ENCODE data around the gene GCDH.
A peak's percentile ranks its signal among the peaks of the same experiment; 100 is the strongest.
"Not testable (repeated sequence)": the region's sequence is repeated elsewhere in the genome, so short reads cannot be mapped to it uniquely, and the experiment has no call there.

The GCDH gene

DNA sequence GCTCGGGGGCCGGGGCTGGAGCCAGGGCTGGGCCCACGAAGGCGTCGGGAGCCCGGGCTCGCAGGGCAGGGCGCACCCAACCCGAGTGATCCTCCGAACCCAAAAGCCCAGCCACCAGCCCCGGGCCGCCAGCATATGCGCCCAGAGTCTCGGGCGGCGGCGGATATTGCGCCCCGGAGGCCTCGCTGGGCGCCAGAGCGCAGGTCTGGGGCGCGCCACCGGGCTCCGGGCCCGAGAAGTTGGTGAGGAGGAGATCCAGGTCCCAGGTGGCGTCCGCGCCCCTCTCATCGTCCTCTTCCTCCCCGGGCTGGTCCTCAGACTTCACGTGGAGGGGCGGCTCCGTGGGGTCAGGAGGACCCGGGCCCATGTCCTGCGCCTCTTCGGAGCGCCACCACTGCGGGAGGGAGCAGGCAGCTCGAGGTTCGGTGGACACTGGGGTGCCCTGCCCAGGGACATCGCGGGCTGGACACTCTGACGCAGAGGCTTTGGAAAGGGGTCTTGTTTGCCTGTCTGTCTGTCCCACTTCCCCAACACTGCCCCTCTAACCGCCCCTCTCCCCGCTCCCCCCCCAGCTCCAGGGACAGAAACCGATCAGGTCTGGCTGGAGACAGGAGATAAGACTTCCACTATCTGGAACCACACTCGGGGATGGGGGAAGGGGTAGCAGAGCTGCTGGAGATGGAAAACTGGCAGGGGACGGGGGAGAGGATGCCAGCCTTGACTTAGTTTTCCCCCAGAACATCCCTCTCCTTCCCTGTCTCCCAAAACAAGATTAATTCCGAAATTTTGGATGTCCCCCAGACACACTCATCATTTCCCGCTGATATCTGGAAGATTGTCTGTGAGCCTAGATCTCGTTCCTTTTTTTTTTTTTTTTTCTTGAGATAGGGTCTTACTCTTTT lies 5.0 kb upstream of the GCDH start:
- DNase-seq (ENCODE audit: low read depth, low spot score) = no peak
- Histone ChIP-seq H3K4me1 (ENCODE audit: control insufficient read depth, insufficient read depth, low read length) (no peaks in the 10 kb centered on the region), H3K36me3 (ENCODE audit: control insufficient read depth, insufficient read depth, low read length) (no peaks in the 10 kb centered on the region), H3K27me3 (ENCODE audit: control insufficient read depth, insufficient read depth, low read length) (no peaks in the 10 kb centered on the region), H3K27ac (ENCODE audit: low read length) (no peak overlapping the region), H3K9me3 (ENCODE audit: control insufficient read depth, insufficient read depth, low read length) (no peaks in the 10 kb centered on the region), H3K4me3 (ENCODE audit: low read length) (peak overlapping the region; percentile 53; the same call in 1 of the 2 replicates)
- no CpG with 5 or more reads among the region's 53 CpGs for WGBS (ENCODE audit: insufficient coverage, insufficient read length)

DNA sequence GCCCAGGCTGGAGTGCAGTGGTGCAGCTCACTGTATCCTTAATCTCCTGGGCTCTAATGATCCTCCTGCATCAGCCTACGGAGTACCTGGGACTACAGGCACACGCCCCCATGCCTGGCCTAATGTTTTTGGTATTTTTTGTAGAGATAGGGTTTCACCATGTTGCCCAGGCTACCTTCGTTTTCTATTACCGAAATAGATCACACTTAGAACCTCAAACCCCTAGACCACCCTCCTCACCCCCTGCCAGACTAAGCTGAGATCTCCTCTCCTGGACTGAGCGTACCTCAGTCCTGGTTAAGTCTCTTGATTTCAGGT lies 4.3 kb upstream of the GCDH start:
- Histone ChIP-seq H3K9me3 (ENCODE audit: control insufficient read depth, insufficient read depth, low read length) (no peaks in the 10 kb centered on the region), H3K27me3 (ENCODE audit: control insufficient read depth, insufficient read depth, low read length) (no peaks in the 10 kb centered on the region), H3K4me1 (ENCODE audit: control insufficient read depth, insufficient read depth, low read length) (0 out of 2 replicates have a peak, but pooled peaks cover under 1% of the 10 kb centered on the region), H3K36me3 (ENCODE audit: control insufficient read depth, insufficient read depth, low read length) (no peaks in the 10 kb centered on the region), H3K4me3 (ENCODE audit: low read length) (no peak overlapping the region), H3K27ac (ENCODE audit: low read length) (no peak overlapping the region)
- WGBS (ENCODE audit: insufficient coverage, insufficient read length) = no CpG with 5 or more reads among the region's 5 CpGs
- no peak for DNase-seq (ENCODE audit: low read depth, low spot score)

DNA sequence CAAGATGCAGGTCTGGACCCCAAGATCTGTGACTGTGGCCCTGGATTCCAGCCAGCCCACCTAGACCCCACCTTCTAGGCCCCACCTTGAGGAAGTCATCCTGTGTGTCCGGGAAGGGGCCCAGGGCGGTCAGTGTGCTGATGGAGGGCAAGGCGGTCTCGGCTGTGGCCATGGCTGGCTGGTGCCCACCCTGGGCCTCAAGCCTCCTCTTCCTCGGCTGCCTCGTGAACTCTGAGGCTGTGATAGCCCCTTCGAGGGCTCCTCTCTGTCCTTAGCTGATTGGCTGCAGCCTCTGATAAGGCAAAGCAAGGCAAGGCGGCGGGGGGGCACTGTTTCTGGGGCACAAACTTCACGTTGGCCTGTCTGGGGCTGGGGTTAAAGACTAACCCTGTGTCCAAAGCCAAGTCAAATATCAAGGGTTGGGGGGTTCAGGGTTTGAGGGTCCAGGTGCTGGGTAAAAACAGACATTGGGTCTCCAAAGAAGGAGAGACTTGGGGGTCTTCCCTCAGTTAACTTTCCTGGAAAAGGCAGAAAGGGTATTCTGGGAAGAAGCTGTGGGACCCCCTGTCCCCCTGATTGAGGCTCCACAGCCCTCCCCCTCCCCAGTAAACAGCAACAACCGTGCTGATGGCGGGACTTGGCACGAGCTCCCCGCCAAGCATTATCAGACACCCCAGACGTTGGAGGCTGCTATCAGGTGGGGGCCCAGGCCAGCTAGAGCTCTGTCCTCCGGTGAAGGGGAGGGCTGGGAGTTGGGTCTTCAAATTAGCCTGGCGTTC lies 3.8 kb upstream of the GCDH start, which contains the start of gene KLF1:
Gene KLF1, minus strand, starts transcription at position 233 of the 779 bp plus-strand sequence. Its CDS starts 61 bp downstream, at position 172.
- no peaks in the 10 kb centered on the region for H3K9me3 ChIP-seq (ENCODE audit: control insufficient read depth, insufficient read depth, low read length)
- no peak for DNase-seq (ENCODE audit: low read depth, low spot score)
- 0 out of 2 replicates have a peak, but pooled peaks cover 3% of the 10 kb centered on the region for H3K4me1 ChIP-seq (ENCODE audit: control insufficient read depth, insufficient read depth, low read length)
- H3K27me3 ChIP-seq (ENCODE audit: control insufficient read depth, insufficient read depth, low read length) = no peaks in the 10 kb centered on the region
- WGBS (ENCODE audit: insufficient coverage, insufficient read length) = no CpG with 5 or more reads among the region's 17 CpGs
- H3K4me3 ChIP-seq (ENCODE audit: low read length) = peak within 1 kb of the TSS; percentile 53; the same call in 1 of the 2 replicates
- H3K27ac ChIP-seq (ENCODE audit: low read length) = no peak within 1 kb of the TSS
- no peaks in the 10 kb centered on the region for H3K36me3 ChIP-seq (ENCODE audit: control insufficient read depth, insufficient read depth, low read length)

DNA sequence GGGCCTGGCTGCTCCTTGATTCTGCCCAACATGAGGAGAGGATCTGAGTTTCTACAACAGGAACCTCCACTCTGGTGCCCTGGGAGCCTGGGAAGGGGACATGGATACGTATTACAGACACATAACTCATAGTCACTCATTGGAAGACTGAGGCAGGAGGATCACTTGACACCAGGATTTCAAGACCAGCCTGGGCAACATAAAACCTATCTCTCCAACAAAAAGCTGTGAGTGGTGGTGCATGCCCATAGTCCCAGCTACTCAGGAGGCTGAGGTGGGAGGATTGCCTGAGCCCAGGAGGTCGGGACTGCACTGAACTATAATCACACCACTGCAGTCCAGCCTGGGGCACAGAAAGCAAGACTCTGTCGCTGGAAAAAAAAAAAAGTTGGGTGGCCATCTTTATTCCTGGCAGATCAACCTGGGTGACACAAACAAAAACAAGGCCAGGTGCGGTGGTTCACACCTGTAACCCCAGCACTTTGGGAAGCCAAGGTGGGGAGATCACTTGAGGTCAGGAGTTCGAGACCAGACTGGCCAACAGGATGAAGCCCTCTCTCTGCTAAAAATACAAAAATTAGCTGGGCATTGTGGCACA lies 2.9 kb upstream of the GCDH start:
- peaks cover under 1% of the 10 kb centered on the region; the same call in 1 of the 2 replicates for H3K36me3 ChIP-seq (ENCODE audit: control insufficient read depth, insufficient read depth, low read length)
- 0 out of 2 replicates have a peak, but pooled peaks cover 3% of the 10 kb centered on the region for H3K4me1 ChIP-seq (ENCODE audit: control insufficient read depth, insufficient read depth, low read length)
- no CpG with 5 or more reads among the region's 5 CpGs for WGBS (ENCODE audit: insufficient coverage, insufficient read length)
- no peak overlapping the region for H3K27ac ChIP-seq (ENCODE audit: low read length)
- H3K27me3 ChIP-seq (ENCODE audit: control insufficient read depth, insufficient read depth, low read length) = no peaks in the 10 kb centered on the region
- no peaks in the 10 kb centered on the region for H3K9me3 ChIP-seq (ENCODE audit: control insufficient read depth, insufficient read depth, low read length)
- H3K4me3 ChIP-seq (ENCODE audit: low read length) = no peak overlapping the region
- no peak for DNase-seq (ENCODE audit: low read depth, low spot score)

DNA sequence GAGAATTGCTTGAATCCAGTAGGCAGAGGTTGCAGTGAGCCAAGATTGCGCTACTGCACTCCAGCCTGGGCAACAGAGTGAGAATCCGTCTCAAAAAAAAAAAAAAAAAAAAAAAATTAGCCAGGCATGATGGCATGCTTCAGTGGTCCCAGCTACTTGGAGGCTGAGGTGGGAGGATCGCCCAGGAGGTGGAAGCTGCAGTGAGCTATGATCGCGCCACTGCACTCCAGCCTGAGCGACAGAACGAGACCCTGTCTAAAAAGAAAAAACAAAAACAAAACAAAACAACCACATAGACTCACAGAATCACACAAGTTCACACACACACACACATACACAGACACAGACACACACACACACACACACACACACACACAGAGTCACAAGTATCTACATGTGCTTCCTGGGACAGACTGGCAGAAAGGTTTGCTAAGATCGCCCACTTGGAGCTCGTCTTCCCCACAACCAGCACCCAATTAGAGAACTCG lies 617 bp upstream of the GCDH start:
- H3K4me3 ChIP-seq (ENCODE audit: low read length) = peak overlapping the region; percentile 35; the same call in 1 of the 2 replicates
- H3K4me1 ChIP-seq (ENCODE audit: control insufficient read depth, insufficient read depth, low read length); DNase-seq (ENCODE audit: low read depth, low spot score); H3K27me3 ChIP-seq (ENCODE audit: control insufficient read depth, insufficient read depth, low read length); H3K36me3 ChIP-seq (ENCODE audit: control insufficient read depth, insufficient read depth, low read length); H3K27ac ChIP-seq (ENCODE audit: low read length); H3K9me3 ChIP-seq (ENCODE audit: control insufficient read depth, insufficient read depth, low read length): not testable (repeated sequence)
- WGBS (ENCODE audit: insufficient coverage, insufficient read length) = no CpG with 5 or more reads among the region's 10 CpGs

DNA sequence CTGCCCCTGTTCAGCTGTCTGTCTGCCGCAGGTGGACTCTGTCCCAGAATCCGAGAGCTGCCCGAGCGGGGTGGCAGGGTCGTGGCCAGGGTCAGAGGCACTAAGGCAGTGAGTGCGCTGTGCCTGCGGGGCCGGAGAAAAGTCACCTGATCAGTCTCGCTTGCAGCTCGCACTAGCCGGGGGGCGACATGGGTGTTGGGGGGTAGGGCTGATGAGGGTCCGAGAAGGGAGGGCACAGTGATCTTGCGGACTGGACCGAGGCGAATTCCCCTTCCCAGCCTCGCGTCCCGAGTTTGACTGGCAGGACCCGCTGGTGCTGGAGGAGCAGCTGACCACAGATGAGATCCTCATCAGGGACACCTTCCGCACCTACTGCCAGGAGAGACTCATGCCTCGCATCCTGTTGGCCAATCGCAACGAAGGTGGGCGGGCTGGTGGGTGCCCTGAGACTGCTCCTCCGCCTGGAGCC lies 627 bp downstream of the GCDH start:
- WGBS (ENCODE audit: insufficient coverage, insufficient read length) = no CpG with 5 or more reads among the region's 26 CpGs
- no peak for DNase-seq (ENCODE audit: low read depth, low spot score)
- Histone ChIP-seq H3K27ac (ENCODE audit: low read length) (no peak overlapping the region), H3K4me3 (ENCODE audit: low read length) (peak overlapping the region; percentile 84), H3K36me3 (ENCODE audit: control insufficient read depth, insufficient read depth, low read length) (peaks cover 15% of the 10 kb centered on the region), H3K27me3 (ENCODE audit: control insufficient read depth, insufficient read depth, low read length) (no peaks in the 10 kb centered on the region), H3K4me1 (ENCODE audit: control insufficient read depth, insufficient read depth, low read length) (0 out of 2 replicates have a peak, but pooled peaks cover 3% of the 10 kb centered on the region), H3K9me3 (ENCODE audit: control insufficient read depth, insufficient read depth, low read length) (no peaks in the 10 kb centered on the region)

DNA sequence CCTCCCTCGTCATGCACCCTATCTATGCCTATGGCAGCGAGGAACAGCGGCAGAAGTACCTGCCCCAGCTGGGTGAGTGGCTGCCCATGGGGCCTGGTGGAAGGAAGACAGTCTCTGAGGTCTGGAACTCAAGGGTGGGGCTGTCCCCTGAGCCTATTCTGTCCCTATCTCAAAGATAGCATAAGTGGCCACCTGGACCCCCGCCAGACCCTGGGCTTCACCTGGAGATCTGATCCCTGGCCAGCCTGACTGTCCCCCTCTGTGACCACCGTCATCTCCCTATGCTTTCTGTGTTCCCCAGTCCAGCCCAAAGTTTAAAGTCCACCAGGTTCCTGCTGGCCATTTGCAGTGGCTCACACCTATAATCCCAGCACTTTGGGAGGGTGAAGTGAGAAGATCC lies 2.6 kb downstream of the GCDH start:
- peaks cover 29% of the 10 kb centered on the region for H3K36me3 ChIP-seq (ENCODE audit: control insufficient read depth, insufficient read depth, low read length)
- DNase-seq (ENCODE audit: low read depth, low spot score) = no peak
- no peaks in the 10 kb centered on the region for H3K9me3 ChIP-seq (ENCODE audit: control insufficient read depth, insufficient read depth, low read length)
- WGBS (ENCODE audit: insufficient coverage, insufficient read length) = no CpG with 5 or more reads among the region's 5 CpGs
- 0 out of 2 replicates have a peak, but pooled peaks cover 3% of the 10 kb centered on the region for H3K4me1 ChIP-seq (ENCODE audit: control insufficient read depth, insufficient read depth, low read length)
- no peaks in the 10 kb centered on the region for H3K27me3 ChIP-seq (ENCODE audit: control insufficient read depth, insufficient read depth, low read length)
- H3K4me3 ChIP-seq (ENCODE audit: low read length) = no peak overlapping the region
- H3K27ac ChIP-seq (ENCODE audit: low read length) = no peak overlapping the region

DNA sequence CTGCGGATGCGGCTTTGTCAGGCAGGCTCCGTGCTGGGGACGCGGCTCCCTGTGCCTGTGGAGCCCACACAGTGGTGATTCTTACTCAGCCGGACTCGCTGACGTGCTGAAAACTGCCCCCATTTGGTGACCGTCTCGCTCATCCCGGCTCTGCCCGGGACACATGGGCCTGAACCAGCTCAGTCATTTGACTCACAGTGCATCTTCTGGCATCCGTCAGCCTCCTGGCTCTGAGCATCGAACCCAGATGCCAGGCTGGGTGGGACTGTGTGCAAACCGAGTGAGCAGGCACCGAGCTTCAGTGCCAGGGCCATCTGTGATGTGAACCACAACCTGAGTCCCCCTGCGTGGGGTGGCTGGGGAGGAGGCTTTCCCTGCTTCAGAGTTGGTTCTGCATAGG lies 5.5 kb downstream of the GCDH start:
- Histone ChIP-seq H3K4me1 (ENCODE audit: control insufficient read depth, insufficient read depth, low read length) (0 out of 2 replicates have a peak, but pooled peaks cover 3% of the 10 kb centered on the region), H3K4me3 (ENCODE audit: low read length) (no peak overlapping the region), H3K9me3 (ENCODE audit: control insufficient read depth, insufficient read depth, low read length) (no peaks in the 10 kb centered on the region), H3K36me3 (ENCODE audit: control insufficient read depth, insufficient read depth, low read length) (peaks cover 29% of the 10 kb centered on the region), H3K27ac (ENCODE audit: low read length) (no peak overlapping the region), H3K27me3 (ENCODE audit: control insufficient read depth, insufficient read depth, low read length) (no peaks in the 10 kb centered on the region)
- no peak for DNase-seq (ENCODE audit: low read depth, low spot score)
- WGBS (ENCODE audit: insufficient coverage, insufficient read length) = no CpG with 5 or more reads among the region's 17 CpGs

DNA sequence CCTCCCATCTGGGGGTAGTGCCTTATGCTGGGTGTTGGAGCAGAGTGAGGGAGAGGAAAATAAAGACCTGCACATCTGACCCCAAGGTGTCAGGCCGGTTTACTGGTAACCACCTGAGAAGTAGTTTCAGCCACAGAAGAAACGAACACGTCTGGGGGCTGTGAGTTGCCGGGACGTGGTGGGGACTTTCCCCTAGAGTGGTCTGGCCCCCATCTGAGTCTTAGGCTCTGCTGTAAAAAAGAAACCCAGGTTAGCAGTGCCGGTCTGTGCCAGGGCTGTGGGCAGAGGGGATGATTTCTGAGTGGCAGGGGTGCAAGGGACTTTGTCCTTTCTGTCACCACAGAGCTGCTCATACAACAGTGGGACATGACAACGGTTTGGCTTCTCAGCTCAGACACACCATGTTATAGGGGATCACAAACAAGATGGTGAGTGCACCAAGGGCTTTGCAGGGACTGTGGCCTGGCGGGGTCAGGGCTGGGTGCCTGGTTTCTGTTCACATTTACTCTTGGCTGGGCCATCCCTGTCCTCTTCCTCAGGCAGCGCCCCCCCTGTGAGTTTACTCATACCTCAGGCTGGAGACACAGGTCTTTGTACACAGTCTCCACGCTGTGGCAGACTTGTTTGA lies 9.0 kb downstream of the GCDH start:
- no peak for DNase-seq (ENCODE audit: low read depth, low spot score)
- Histone ChIP-seq H3K4me3 (ENCODE audit: low read length) (no peak overlapping the region), H3K4me1 (ENCODE audit: control insufficient read depth, insufficient read depth, low read length) (no peaks in the 10 kb centered on the region), H3K9me3 (ENCODE audit: control insufficient read depth, insufficient read depth, low read length) (no peaks in the 10 kb centered on the region), H3K27ac (ENCODE audit: low read length) (no peak overlapping the region), H3K27me3 (ENCODE audit: control insufficient read depth, insufficient read depth, low read length) (no peaks in the 10 kb centered on the region), H3K36me3 (ENCODE audit: control insufficient read depth, insufficient read depth, low read length) (peaks cover 21% of the 10 kb centered on the region)
- no CpG with 5 or more reads among the region's 10 CpGs for WGBS (ENCODE audit: insufficient coverage, insufficient read length)
